Measurements from ENCODE around the gene HHAT.
"Not testable (repeated sequence)": the region's sequence is repeated elsewhere in the genome, so short reads cannot be mapped to it uniquely, and the experiment has no call there.

The HHAT gene

GRCh38 chr1:210417881-210418280, 89.2 kb downstream of the HHAT start:
- Histone ChIP-seq H3K56ac (ENCODE audit: low read length) (no peak overlapping the region), H3K23ac (ENCODE audit: low read length) (no peak overlapping the region), H3K27me3 (ENCODE audit: insufficient read depth, low read length, poor library complexity) (no peaks in the 10 kb centered on the region), H3K4ac (ENCODE audit: low read depth, low read length) (no peak overlapping the region), H2BK15ac (replicated peaks; ENCODE audit: low read depth) (no peak overlapping the region), H3K4me1 (ENCODE audit: control insufficient read depth, low read depth, low read length) (no peaks in the 10 kb centered on the region), H3K4me2 (ENCODE audit: low read length) (no peak overlapping the region), H2BK5ac (ENCODE audit: low read length) (no peak overlapping the region), H4K8ac (ENCODE audit: low read depth, low read length) (no peak overlapping the region), H3K27ac (ENCODE audit: low read depth, low read length) (no peak overlapping the region), H2AK5ac (ENCODE audit: low read length) (no peak overlapping the region), H4K5ac (ENCODE audit: low read length) (no peak overlapping the region), H2BK120ac (ENCODE audit: low read depth, low read length) (no peak overlapping the region), H3K79me2 (ENCODE audit: control insufficient read depth, insufficient read depth, low read length) (no peaks in the 10 kb centered on the region), H3K4me3 (ENCODE audit: low read length) (no peak overlapping the region), H3K18ac (ENCODE audit: low read length) (no peak overlapping the region), H3K9ac (ENCODE audit: low read length) (no peak overlapping the region), H3K36me3 (ENCODE audit: control insufficient read depth, insufficient read depth, low read length) (no peaks in the 10 kb centered on the region), H3K79me1 (ENCODE audit: low read length) (no peaks in the 10 kb centered on the region)
- DNase-seq = no peak
- no CpG with 5 or more reads among the region's 5 CpGs for WGBS (ENCODE audit: extremely low coverage, insufficient coverage, low lambda C conversion rate)

GRCh38 chr1:210418863-210419650, 90.4 kb downstream of the HHAT start:
- Histone ChIP-seq H3K27me3 (ENCODE audit: insufficient read depth, low read length, poor library complexity) (no peaks in the 10 kb centered on the region), H3K79me2 (ENCODE audit: control insufficient read depth, insufficient read depth, low read length) (no peaks in the 10 kb centered on the region), H3K4me3 (ENCODE audit: low read length) (no peak overlapping the region), H3K4me1 (ENCODE audit: control insufficient read depth, low read depth, low read length) (no peaks in the 10 kb centered on the region), H2BK120ac (ENCODE audit: low read depth, low read length) (no peak overlapping the region), H3K9ac (ENCODE audit: low read length) (no peak overlapping the region), H2BK15ac (replicated peaks; ENCODE audit: low read depth) (no peak overlapping the region), H4K8ac (ENCODE audit: low read depth, low read length) (no peak overlapping the region), H3K27ac (ENCODE audit: low read depth, low read length) (no peak overlapping the region), H3K23ac (ENCODE audit: low read length) (no peak overlapping the region), H3K4ac (ENCODE audit: low read depth, low read length) (no peak overlapping the region), H3K79me1 (ENCODE audit: low read length) (no peaks in the 10 kb centered on the region), H4K5ac (ENCODE audit: low read length) (no peak overlapping the region), H2BK5ac (ENCODE audit: low read length) (no peak overlapping the region), H3K18ac (ENCODE audit: low read length) (no peak overlapping the region), H3K36me3 (ENCODE audit: control insufficient read depth, insufficient read depth, low read length) (no peaks in the 10 kb centered on the region), H3K56ac (ENCODE audit: low read length) (no peak overlapping the region), H2AK5ac (ENCODE audit: low read length) (no peak overlapping the region), H3K4me2 (ENCODE audit: low read length) (no peak overlapping the region)
- WGBS (ENCODE audit: extremely low coverage, insufficient coverage, low lambda C conversion rate) = no CpG with 5 or more reads among the region's 7 CpGs
- DNase-seq = no peak

GRCh38 chr1:210426696-210427095, 98.0 kb downstream of the HHAT start:
- not testable (repeated sequence) for H3K79me2 ChIP-seq (ENCODE audit: control insufficient read depth, insufficient read depth, low read length); H3K27ac ChIP-seq (ENCODE audit: low read depth, low read length); H2AK5ac ChIP-seq (ENCODE audit: low read length); H3K9ac ChIP-seq (ENCODE audit: low read length); H4K5ac ChIP-seq (ENCODE audit: low read length); H3K79me1 ChIP-seq (ENCODE audit: low read length); H3K4me1 ChIP-seq (ENCODE audit: control insufficient read depth, low read depth, low read length); H3K27me3 ChIP-seq (ENCODE audit: insufficient read depth, low read length, poor library complexity); H2BK5ac ChIP-seq (ENCODE audit: low read length); H3K56ac ChIP-seq (ENCODE audit: low read length); DNase-seq; H3K36me3 ChIP-seq (ENCODE audit: control insufficient read depth, insufficient read depth, low read length); H3K4me2 ChIP-seq (ENCODE audit: low read length); H4K8ac ChIP-seq (ENCODE audit: low read depth, low read length); H3K4ac ChIP-seq (ENCODE audit: low read depth, low read length); H3K23ac ChIP-seq (ENCODE audit: low read length); H2BK15ac ChIP-seq (replicated peaks; ENCODE audit: low read depth); H2BK120ac ChIP-seq (ENCODE audit: low read depth, low read length); H3K4me3 ChIP-seq (ENCODE audit: low read length); H3K18ac ChIP-seq (ENCODE audit: low read length)
- no CpG with 5 or more reads among the region's 1 CpG for WGBS (ENCODE audit: extremely low coverage, insufficient coverage, low lambda C conversion rate)

- no peak overlapping the region for H2AK5ac ChIP-seq (ENCODE audit: low read length)
- no CpG with 5 or more reads among the region's 7 CpGs for WGBS (ENCODE audit: extremely low coverage, insufficient coverage, low lambda C conversion rate)
Observed at GRCh38 chr1:210428696-210429095, 100.0 kb downstream of the HHAT start.

GRCh38 chr1:210434223-210434622, 105.5 kb downstream of the HHAT start:
- no peak overlapping the region for H2AK5ac ChIP-seq (ENCODE audit: low read length)
- H3K4me1 ChIP-seq (ENCODE audit: control insufficient read depth, low read depth, low read length) = peaks cover 7% of the 10 kb centered on the region
- no peaks in the 10 kb centered on the region for H3K79me2 ChIP-seq (ENCODE audit: control insufficient read depth, insufficient read depth, low read length)
- no peak overlapping the region for H3K23ac ChIP-seq (ENCODE audit: low read length)
- no peaks in the 10 kb centered on the region for H3K27me3 ChIP-seq (ENCODE audit: insufficient read depth, low read length, poor library complexity)
- no peak overlapping the region for H3K4ac ChIP-seq (ENCODE audit: low read depth, low read length)
- no peak overlapping the region for H2BK15ac ChIP-seq (replicated peaks; ENCODE audit: low read depth)
- H3K79me1 ChIP-seq (ENCODE audit: low read length) = no peaks in the 10 kb centered on the region
- no peak overlapping the region for H3K56ac ChIP-seq (ENCODE audit: low read length)
- no peak overlapping the region for H3K27ac ChIP-seq (ENCODE audit: low read depth, low read length)
- H2BK5ac ChIP-seq (ENCODE audit: low read length) = no peak overlapping the region
- H3K9ac ChIP-seq (ENCODE audit: low read length) = no peak overlapping the region
- H4K8ac ChIP-seq (ENCODE audit: low read depth, low read length) = no peak overlapping the region
- peak; percentile 51 for DNase-seq
- H4K5ac ChIP-seq (ENCODE audit: low read length) = no peak overlapping the region
- no peak overlapping the region for H3K4me3 ChIP-seq (ENCODE audit: low read length)
- H3K4me2 ChIP-seq (ENCODE audit: low read length) = no peak overlapping the region
- H3K36me3 ChIP-seq (ENCODE audit: control insufficient read depth, insufficient read depth, low read length) = no peaks in the 10 kb centered on the region
- H3K18ac ChIP-seq (ENCODE audit: low read length) = no peak overlapping the region
- H2BK120ac ChIP-seq (ENCODE audit: low read depth, low read length) = no peak overlapping the region
- WGBS (ENCODE audit: extremely low coverage, insufficient coverage, low lambda C conversion rate) = no CpG with 5 or more reads among the region's 4 CpGs

More at GRCh38 chr1:210428696-210429095, 100.0 kb downstream of the HHAT start:
- no peak overlapping the region for H2BK5ac ChIP-seq (ENCODE audit: low read length)
- H3K79me2 ChIP-seq (ENCODE audit: control insufficient read depth, insufficient read depth, low read length) = no peaks in the 10 kb centered on the region
- no peaks in the 10 kb centered on the region for H3K79me1 ChIP-seq (ENCODE audit: low read length)
- no peak overlapping the region for H3K56ac ChIP-seq (ENCODE audit: low read length)
- H3K23ac ChIP-seq (ENCODE audit: low read length) = no peak overlapping the region
- H4K8ac ChIP-seq (ENCODE audit: low read depth, low read length) = no peak overlapping the region
- H3K4me3 ChIP-seq (ENCODE audit: low read length) = no peak overlapping the region
- H4K5ac ChIP-seq (ENCODE audit: low read length) = no peak overlapping the region
- no peak overlapping the region for H3K9ac ChIP-seq (ENCODE audit: low read length)
- H3K36me3 ChIP-seq (ENCODE audit: control insufficient read depth, insufficient read depth, low read length) = no peaks in the 10 kb centered on the region
- no peak overlapping the region for H2BK15ac ChIP-seq (replicated peaks; ENCODE audit: low read depth)
- no peak overlapping the region for H3K4me2 ChIP-seq (ENCODE audit: low read length)
- H3K27me3 ChIP-seq (ENCODE audit: insufficient read depth, low read length, poor library complexity) = no peaks in the 10 kb centered on the region
- H3K18ac ChIP-seq (ENCODE audit: low read length) = no peak overlapping the region
- H3K4ac ChIP-seq (ENCODE audit: low read depth, low read length) = no peak overlapping the region
- H3K4me1 ChIP-seq (ENCODE audit: control insufficient read depth, low read depth, low read length) = peaks cover under 1% of the 10 kb centered on the region
- no peak overlapping the region for H2BK120ac ChIP-seq (ENCODE audit: low read depth, low read length)
- H3K27ac ChIP-seq (ENCODE audit: low read depth, low read length) = no peak overlapping the region
- no peak for DNase-seq

- Histone ChIP-seq H3K4me3 (ENCODE audit: low read length) (no peak overlapping the region), H2BK5ac (ENCODE audit: low read length) (no peak overlapping the region), H4K8ac (ENCODE audit: low read depth, low read length) (no peak overlapping the region), H3K79me1 (ENCODE audit: low read length) (no peaks in the 10 kb centered on the region), H3K27ac (ENCODE audit: low read depth, low read length) (no peak overlapping the region), H3K4me2 (ENCODE audit: low read length) (no peak overlapping the region), H2BK120ac (ENCODE audit: low read depth, low read length) (no peak overlapping the region), H3K79me2 (ENCODE audit: control insufficient read depth, insufficient read depth, low read length) (no peaks in the 10 kb centered on the region), H2BK15ac (replicated peaks; ENCODE audit: low read depth) (no peak overlapping the region), H3K4ac (ENCODE audit: low read depth, low read length) (no peak overlapping the region), H3K36me3 (ENCODE audit: control insufficient read depth, insufficient read depth, low read length) (no peaks in the 10 kb centered on the region), H3K4me1 (ENCODE audit: control insufficient read depth, low read depth, low read length) (peaks cover 12% of the 10 kb centered on the region), H2AK5ac (ENCODE audit: low read length) (no peak overlapping the region), H3K27me3 (ENCODE audit: insufficient read depth, low read length, poor library complexity) (no peaks in the 10 kb centered on the region), H4K5ac (ENCODE audit: low read length) (no peak overlapping the region), H3K56ac (ENCODE audit: low read length) (no peak overlapping the region), H3K18ac (ENCODE audit: low read length) (no peak overlapping the region), H3K9ac (ENCODE audit: low read length) (no peak overlapping the region), H3K23ac (ENCODE audit: low read length) (no peak overlapping the region)
- WGBS (ENCODE audit: extremely low coverage, insufficient coverage, low lambda C conversion rate) = no CpG with 5 or more reads among the region's 6 CpGs
- DNase-seq = no peak
Observed at GRCh38 chr1:210437111-210437510, 108.4 kb downstream of the HHAT start.

Measured in mesendoderm (in vitro differentiated cells).